ENCODE measurements around the gene ZBED2. TPM values are rescaled to one million over a fixed set of nuclear protein-coding genes. Genes with fewer than 3 reads are reported as not detected.

ZBED2 gene
- total and polyA plus RNA-seq, 4 donors, result 0.11 TPM; not detected in 3

- Histone ChIP-seq H3K4me1 (ENCODE audit: control insufficient read depth, insufficient read depth, low read length) (no peaks in the 10 kb centered on the region), H3K27me3 (ENCODE audit: control insufficient read depth, insufficient read depth, low read length) (no peaks in the 10 kb centered on the region), H3K4me3 (ENCODE audit: low read depth, low read length) (no peak overlapping the region), H3K36me3 (ENCODE audit: control insufficient read depth, insufficient read depth, low read length) (no peaks in the 10 kb centered on the region), H3K27ac (ENCODE audit: low read depth, low read length) (no peak overlapping the region), H3K9me3 (ENCODE audit: control insufficient read depth, insufficient read depth, low read length) (no peaks in the 10 kb centered on the region)
- 67% methylated on average over 1 of the region's 3 CpGs for WGBS (ENCODE audit: insufficient coverage)
- DNase-seq (ENCODE audit: low read depth in 4 of 6, low spot score in 6 of 6), result no peak
Observed at GRCh38 chr3:111607240-111607920, 12.2 kb upstream of the ZBED2 start.

GRCh38 chr3:111605493-111605892 is 10.3 kb upstream of the ZBED2 start:
- H3K27me3 ChIP-seq (ENCODE audit: control insufficient read depth, insufficient read depth, low read length), result no peaks in the 10 kb centered on the region
- no peak overlapping the region for H3K4me3 ChIP-seq (ENCODE audit: low read depth, low read length)
- H3K4me1 ChIP-seq (ENCODE audit: control insufficient read depth, insufficient read depth, low read length), result no peaks in the 10 kb centered on the region
- H3K27ac ChIP-seq (ENCODE audit: low read depth, low read length), result no peak overlapping the region
- no peak for DNase-seq (ENCODE audit: low read depth in 4 of 6, low spot score in 6 of 6)
- no peaks in the 10 kb centered on the region for H3K9me3 ChIP-seq (ENCODE audit: control insufficient read depth, insufficient read depth, low read length)
- no CpG with 5 or more reads among the region's 2 CpGs for WGBS (ENCODE audit: insufficient coverage)
- no peaks in the 10 kb centered on the region for H3K36me3 ChIP-seq (ENCODE audit: control insufficient read depth, insufficient read depth, low read length)

- H3K9me3 ChIP-seq (ENCODE audit: control insufficient read depth, insufficient read depth, low read length), result no peaks in the 10 kb centered on the region
- H3K27ac ChIP-seq (ENCODE audit: low read depth, low read length), result no peak overlapping the region
- no peaks in the 10 kb centered on the region for H3K27me3 ChIP-seq (ENCODE audit: control insufficient read depth, insufficient read depth, low read length)
- DNase-seq (ENCODE audit: low read depth in 4 of 6, low spot score in 6 of 6), result no peak
- H3K36me3 ChIP-seq (ENCODE audit: control insufficient read depth, insufficient read depth, low read length), result no peaks in the 10 kb centered on the region
- H3K4me3 ChIP-seq (ENCODE audit: low read depth, low read length), result no peak overlapping the region
- H3K4me1 ChIP-seq (ENCODE audit: control insufficient read depth, insufficient read depth, low read length), result no peaks in the 10 kb centered on the region
Observed at GRCh38 chr3:111605018-111605417, 9.9 kb upstream of the ZBED2 start.

GRCh38 chr3:111604119-111604518 is 9.0 kb upstream of the ZBED2 start:
- H3K27me3 ChIP-seq (ENCODE audit: control insufficient read depth, insufficient read depth, low read length), result no peaks in the 10 kb centered on the region
- no peak overlapping the region for H3K4me3 ChIP-seq (ENCODE audit: low read depth, low read length)
- no peak for DNase-seq (ENCODE audit: low read depth in 4 of 6, low spot score in 6 of 6)
- H3K36me3 ChIP-seq (ENCODE audit: control insufficient read depth, insufficient read depth, low read length), result no peaks in the 10 kb centered on the region
- WGBS (ENCODE audit: insufficient coverage), result 86% methylated on average over 1 of the region's 2 CpGs
- H3K4me1 ChIP-seq (ENCODE audit: control insufficient read depth, insufficient read depth, low read length), result no peaks in the 10 kb centered on the region
- no peaks in the 10 kb centered on the region for H3K9me3 ChIP-seq (ENCODE audit: control insufficient read depth, insufficient read depth, low read length)
- H3K27ac ChIP-seq (ENCODE audit: low read depth, low read length), result no peak overlapping the region

- no peak overlapping the region for H3K27ac ChIP-seq (ENCODE audit: low read depth, low read length)
- no peak for DNase-seq (ENCODE audit: low read depth in 4 of 6, low spot score in 6 of 6)
- 100% methylated on average over 1 of the region's 1 CpG for WGBS (ENCODE audit: insufficient coverage)
- no peak overlapping the region for H3K4me3 ChIP-seq (ENCODE audit: low read depth, low read length)
- no peaks in the 10 kb centered on the region for H3K27me3 ChIP-seq (ENCODE audit: control insufficient read depth, insufficient read depth, low read length)
- H3K4me1 ChIP-seq (ENCODE audit: control insufficient read depth, insufficient read depth, low read length), result no peaks in the 10 kb centered on the region
- no peaks in the 10 kb centered on the region for H3K9me3 ChIP-seq (ENCODE audit: control insufficient read depth, insufficient read depth, low read length)
- no peaks in the 10 kb centered on the region for H3K36me3 ChIP-seq (ENCODE audit: control insufficient read depth, insufficient read depth, low read length)
Observed at GRCh38 chr3:111603679-111604078, 8.5 kb upstream of the ZBED2 start.

GRCh38 chr3:111601810-111602209 is 6.7 kb upstream of the ZBED2 start:
- no peaks in the 10 kb centered on the region for H3K4me1 ChIP-seq (ENCODE audit: control insufficient read depth, insufficient read depth, low read length)
- H3K27ac ChIP-seq (ENCODE audit: low read depth, low read length), result no peak overlapping the region
- H3K36me3 ChIP-seq (ENCODE audit: control insufficient read depth, insufficient read depth, low read length), result no peaks in the 10 kb centered on the region
- H3K9me3 ChIP-seq (ENCODE audit: control insufficient read depth, insufficient read depth, low read length), result no peaks in the 10 kb centered on the region
- no peaks in the 10 kb centered on the region for H3K27me3 ChIP-seq (ENCODE audit: control insufficient read depth, insufficient read depth, low read length)
- no CpG with 5 or more reads among the region's 4 CpGs for WGBS (ENCODE audit: insufficient coverage)
- no peak overlapping the region for H3K4me3 ChIP-seq (ENCODE audit: low read depth, low read length)
- DNase-seq (ENCODE audit: low read depth in 4 of 6, low spot score in 6 of 6), result no peak

GRCh38 chr3:111598552-111598951 is 3.4 kb upstream of the ZBED2 start:
- no peaks in the 10 kb centered on the region for H3K9me3 ChIP-seq (ENCODE audit: control insufficient read depth, insufficient read depth, low read length)
- no peak overlapping the region for H3K27ac ChIP-seq (ENCODE audit: low read depth, low read length)
- H3K36me3 ChIP-seq (ENCODE audit: control insufficient read depth, insufficient read depth, low read length), result no peaks in the 10 kb centered on the region
- WGBS (ENCODE audit: insufficient coverage), result no CpG with 5 or more reads among the region's 2 CpGs
- no peaks in the 10 kb centered on the region for H3K4me1 ChIP-seq (ENCODE audit: control insufficient read depth, insufficient read depth, low read length)
- no peaks in the 10 kb centered on the region for H3K27me3 ChIP-seq (ENCODE audit: control insufficient read depth, insufficient read depth, low read length)
- DNase-seq (ENCODE audit: low read depth in 4 of 6, low spot score in 6 of 6), result no peak
- no peak overlapping the region for H3K4me3 ChIP-seq (ENCODE audit: low read depth, low read length)

GRCh38 chr3:111598139-111598538 is 3.0 kb upstream of the ZBED2 start:
- no peaks in the 10 kb centered on the region for H3K4me1 ChIP-seq (ENCODE audit: control insufficient read depth, insufficient read depth, low read length)
- H3K36me3 ChIP-seq (ENCODE audit: control insufficient read depth, insufficient read depth, low read length), result no peaks in the 10 kb centered on the region
- H3K4me3 ChIP-seq (ENCODE audit: low read depth, low read length), result no peak overlapping the region
- no peaks in the 10 kb centered on the region for H3K27me3 ChIP-seq (ENCODE audit: control insufficient read depth, insufficient read depth, low read length)
- no CpG with 5 or more reads among the region's 1 CpG for WGBS (ENCODE audit: insufficient coverage)
- DNase-seq (ENCODE audit: low read depth in 4 of 6, low spot score in 6 of 6), result peak in 1 of 6 donors; percentile 9
- H3K27ac ChIP-seq (ENCODE audit: low read depth, low read length), result no peak overlapping the region
- H3K9me3 ChIP-seq (ENCODE audit: control insufficient read depth, insufficient read depth, low read length), result no peaks in the 10 kb centered on the region

- H3K27me3 ChIP-seq (ENCODE audit: control insufficient read depth, insufficient read depth, low read length), result no peaks in the 10 kb centered on the region
- no CpG with 5 or more reads among the region's 4 CpGs for WGBS (ENCODE audit: insufficient coverage)
- DNase-seq (ENCODE audit: low read depth in 4 of 6, low spot score in 6 of 6), result no peak
- H3K4me3 ChIP-seq (ENCODE audit: low read depth, low read length), result no peak overlapping the region
- no peaks in the 10 kb centered on the region for H3K9me3 ChIP-seq (ENCODE audit: control insufficient read depth, insufficient read depth, low read length)
- H3K36me3 ChIP-seq (ENCODE audit: control insufficient read depth, insufficient read depth, low read length), result no peaks in the 10 kb centered on the region
- no peaks in the 10 kb centered on the region for H3K4me1 ChIP-seq (ENCODE audit: control insufficient read depth, insufficient read depth, low read length)
- no peak overlapping the region for H3K27ac ChIP-seq (ENCODE audit: low read depth, low read length)
Observed at GRCh38 chr3:111596328-111596727, 1.2 kb upstream of the ZBED2 start.

GRCh38 chr3:111594781-111595180 is 365 bp downstream of the ZBED2 start:
- Histone ChIP-seq H3K36me3 (ENCODE audit: control insufficient read depth, insufficient read depth, low read length) (no peaks in the 10 kb centered on the region), H3K27ac (ENCODE audit: low read depth, low read length) (no peak overlapping the region), H3K4me3 (ENCODE audit: low read depth, low read length) (no peak overlapping the region), H3K27me3 (ENCODE audit: control insufficient read depth, insufficient read depth, low read length) (no peaks in the 10 kb centered on the region), H3K9me3 (ENCODE audit: control insufficient read depth, insufficient read depth, low read length) (no peaks in the 10 kb centered on the region), H3K4me1 (ENCODE audit: control insufficient read depth, insufficient read depth, low read length) (no peaks in the 10 kb centered on the region)
- DNase-seq (ENCODE audit: low read depth in 4 of 6, low spot score in 6 of 6), result no peak
- 0% methylated on average over 1 of the region's 1 CpG for WGBS (ENCODE audit: insufficient coverage)

Data from spinal cord (tissue), 10 donors.